HepG2 (cell line): ENCODE measurements around the gene CENPB. TPM values are rescaled to one million over a fixed set of nuclear protein-coding genes. Genes with fewer than 3 reads are reported as not detected.

Experiments
- FOXA3 ChIP-seq: IDR thresholded peaks from 2 replicates; pipeline ENCODE4 v1.6.1; 2016; ENCODE audit warnings: missing genetic modification reagents, missing compliant biosample characterization
- HDAC6 ChIP-seq: fragments of 200-600 bp; sonication (generic); IDR thresholded peaks from 2 replicates; pipeline ENCODE4 v1.7.0; 2017; ENCODE audit warnings: mild to moderate bottlenecking, antibody characterized with exemption, low read length, low read depth
- JUN ChIP-seq: sonication (generic); formaldehyde crosslinking; IDR thresholded peaks from 2 replicates; pipeline ENCODE4 v1.4.0; 2020; ENCODE audit warnings: mild to moderate bottlenecking, missing genetic modification reagents
- PAXIP1 ChIP-seq: sonication (generic); formaldehyde crosslinking; conservative IDR thresholded peaks from 2 replicates; pipeline ENCODE4 v1.4.0; 2020; ENCODE audit warnings: mild to moderate bottlenecking, missing genetic modification reagents, moderate library complexity
- TOPORS ChIP-seq: sonication (generic); formaldehyde crosslinking; IDR thresholded peaks from 2 replicates; pipeline ENCODE4 v1.8.0; 2023; ENCODE audit warnings: mild to moderate bottlenecking, missing genetic modification reagents
- TRIM22 ChIP-seq: fragments of 450-650 bp; IDR thresholded peaks from 2 replicates; pipeline ENCODE4 v1.6.1; 2017
- ZEB1 ChIP-seq: IDR thresholded peaks from 2 replicates; pipeline ENCODE4 v1.6.1; 2012; ENCODE audit warnings: mild to moderate bottlenecking, low read depth, inconsistent platforms; ENCODE audit not compliant: insufficient replicate concordance
- ZNF44 ChIP-seq: sonication (generic); formaldehyde crosslinking; IDR thresholded peaks from 2 replicates; pipeline ENCODE4 v1.5.1; 2020; ENCODE audit warnings: mild to moderate bottlenecking, missing genetic modification reagents
- ZNF468 ChIP-seq: sonication (generic); formaldehyde crosslinking; IDR thresholded peaks from 2 replicates; pipeline ENCODE4 v1.8.0; 2022; ENCODE audit warnings: mild to moderate bottlenecking, moderate library complexity, missing genetic modification reagents
- ZNF557 ChIP-seq: sonication (generic); formaldehyde crosslinking; IDR thresholded peaks from 2 replicates; pipeline ENCODE4 v1.4.0; 2020; ENCODE audit warnings: missing genetic modification reagents
- ZNF607 ChIP-seq: sonication (generic); formaldehyde crosslinking; IDR thresholded peaks from 2 replicates; pipeline ENCODE4 v1.5.1; 2020; ENCODE audit warnings: missing genetic modification reagents, mild to moderate bottlenecking, borderline replicate concordance
- ZNF772 ChIP-seq: sonication (generic); formaldehyde crosslinking; IDR thresholded peaks from 2 replicates; pipeline ENCODE4 v1.5.0; 2020; ENCODE audit warnings: mild to moderate bottlenecking, missing genetic modification reagents
- ZNF777 ChIP-seq: sonication (generic); formaldehyde crosslinking; IDR thresholded peaks from 2 replicates; pipeline ENCODE4 v1.4.0; 2020; ENCODE audit warnings: missing genetic modification reagents
- ZNF883 ChIP-seq: sonication (generic); formaldehyde crosslinking; IDR thresholded peaks from 2 replicates; pipeline ENCODE4 v1.5.1; 2020; ENCODE audit warnings: mild to moderate bottlenecking, missing genetic modification reagents; ENCODE audit errors: not compliant biosample characterization
- ZSCAN9 ChIP-seq: IDR thresholded peaks from 2 replicates; pipeline ENCODE4 v1.6.1; 2016; ENCODE audit warnings: borderline replicate concordance
- polyA plus RNA-seq, 8 experiments: library from polyadenylated mRNA; depleted of rRNA in 3 of 8; stranded (reverse) in 7 of 8; unstranded in 1 of 8; fragments of >200 nt; fragmentation: Illumina TruSeq in 4 of 8; extraction: Trizol in 4 of 8; gene quantifications; 2 replicates each; pipeline versions ENCODE4 v1.2.1 to v1.2.3, GENCODE V29; 2011 to 2016; ENCODE audit warnings: low read depth in 4 of 8, missing spikeins in 1 of 8, mixed read lengths in 1 of 8; ENCODE audit not compliant: insufficient read depth in 1 of 8
- total RNA-seq, 5 experiments: library from RNA; depleted of rRNA; stranded (reverse); fragments of >200 nt; fragmentation: Illumina TruSeq; extraction: Trizol; gene quantifications; 2 replicates each; pipeline ENCODE4 v1.2.3, GENCODE V29; 2016; ENCODE audit warnings: low read depth in 1 of 5
- TF ChIP-seq, protein P1 (sequence below): sonication (generic); formaldehyde crosslinking; IDR thresholded peaks from 2 replicates; pipeline ENCODE4 v1.8.1; 2022; ENCODE audit warnings: mild to moderate bottlenecking, missing genetic modification reagents
- TF ChIP-seq, protein P2 (sequence below): IDR thresholded peaks from 2 replicates; pipeline ENCODE4 v1.6.1; 2016; ENCODE audit warnings: low read depth
- TF ChIP-seq, protein P3 (sequence below): IDR thresholded peaks from 2 replicates; pipeline ENCODE4 v1.6.1; 2016
- TF ChIP-seq, protein P4 (sequence below): sonication (generic); formaldehyde crosslinking; IDR thresholded peaks from 2 replicates; pipeline ENCODE4 v1.8.0; 2022; ENCODE audit warnings: mild to moderate bottlenecking, missing genetic modification reagents

Gene CENPB
- total and polyA plus RNA-seq, 2 of the 13 experiments (the other 11 are each of a cell fraction or from before 2014, with no cell fraction given), result 10.4 to 54.5 TPM

GRCh38 chr20:3795511-3796468, 9.2 kb upstream of the CENPB start, which contains the start of gene CDC25B (continued):
- TF ChIP-seq ZNF607 (CRISPR knock-in tag), result peak; percentile 22; the same call in 1 of the 2 replicates
- no peak for TF ChIP-seq ZNF772 (CRISPR knock-in tag)
- no peak for TF ChIP-seq HDAC6
- TF ChIP-seq, protein P1, sequence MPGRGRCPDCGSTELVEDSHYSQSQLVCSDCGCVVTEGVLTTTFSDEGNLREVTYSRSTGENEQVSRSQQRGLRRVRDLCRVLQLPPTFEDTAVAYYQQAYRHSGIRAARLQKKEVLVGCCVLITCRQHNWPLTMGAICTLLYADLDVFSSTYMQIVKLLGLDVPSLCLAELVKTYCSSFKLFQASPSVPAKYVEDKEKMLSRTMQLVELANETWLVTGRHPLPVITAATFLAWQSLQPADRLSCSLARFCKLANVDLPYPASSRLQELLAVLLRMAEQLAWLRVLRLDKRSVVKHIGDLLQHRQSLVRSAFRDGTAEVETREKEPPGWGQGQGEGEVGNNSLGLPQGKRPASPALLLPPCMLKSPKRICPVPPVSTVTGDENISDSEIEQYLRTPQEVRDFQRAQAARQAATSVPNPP, result no peak
- no peak for TF ChIP-seq TOPORS (CRISPR knock-in tag)
- TF ChIP-seq FOXA3 (CRISPR knock-in tag), result 0 out of 2 replicates have a peak, but pooled peaks have one; percentile 12
- TF ChIP-seq, protein P2, sequence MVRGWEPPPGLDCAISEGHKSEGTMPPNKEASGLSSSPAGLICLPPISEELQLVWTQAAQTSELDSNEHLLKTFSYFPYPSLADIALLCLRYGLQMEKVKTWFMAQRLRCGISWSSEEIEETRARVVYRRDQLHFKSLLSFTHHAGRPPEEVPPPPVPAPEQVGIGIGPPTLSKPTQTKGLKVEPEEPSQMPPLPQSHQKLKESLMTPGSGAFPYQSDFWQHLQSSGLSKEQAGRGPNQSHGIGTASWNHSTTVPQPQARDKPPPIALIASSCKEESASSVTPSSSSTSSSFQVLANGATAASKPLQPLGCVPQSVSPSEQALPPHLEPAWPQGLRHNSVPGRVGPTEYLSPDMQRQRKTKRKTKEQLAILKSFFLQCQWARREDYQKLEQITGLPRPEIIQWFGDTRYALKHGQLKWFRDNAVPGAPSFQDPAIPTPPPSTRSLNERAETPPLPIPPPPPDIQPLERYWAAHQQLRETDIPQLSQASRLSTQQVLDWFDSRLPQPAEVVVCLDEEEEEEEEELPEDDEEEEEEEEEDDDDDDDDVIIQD (CRISPR knock-in tag), result 0 out of 2 replicates have a peak, but pooled peaks have one; percentile 31
- peak; percentile 29; the same call in 1 of the 2 replicates for TF ChIP-seq ZSCAN9 (CRISPR knock-in tag)
- TF ChIP-seq PAXIP1 (CRISPR knock-in tag), result peak; percentile 48; the same call in 1 of the 2 replicates
- TF ChIP-seq ZNF557 (CRISPR knock-in tag), result no peak
- TF ChIP-seq ZNF883 (CRISPR knock-in tag), result no peak
- no peak; the same call in 1 of the 2 replicates for TF ChIP-seq ZNF777
- TF ChIP-seq, protein P3, sequence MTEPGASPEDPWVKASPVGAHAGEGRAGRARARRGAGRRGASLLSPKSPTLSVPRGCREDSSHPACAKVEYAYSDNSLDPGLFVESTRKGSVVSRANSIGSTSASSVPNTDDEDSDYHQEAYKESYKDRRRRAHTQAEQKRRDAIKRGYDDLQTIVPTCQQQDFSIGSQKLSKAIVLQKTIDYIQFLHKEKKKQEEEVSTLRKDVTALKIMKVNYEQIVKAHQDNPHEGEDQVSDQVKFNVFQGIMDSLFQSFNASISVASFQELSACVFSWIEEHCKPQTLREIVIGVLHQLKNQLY (CRISPR knock-in tag), result no peak
- TF ChIP-seq JUN (CRISPR knock-in tag), result peak; percentile 83
- TF ChIP-seq TRIM22, result no peak
- TF ChIP-seq, protein P4, sequence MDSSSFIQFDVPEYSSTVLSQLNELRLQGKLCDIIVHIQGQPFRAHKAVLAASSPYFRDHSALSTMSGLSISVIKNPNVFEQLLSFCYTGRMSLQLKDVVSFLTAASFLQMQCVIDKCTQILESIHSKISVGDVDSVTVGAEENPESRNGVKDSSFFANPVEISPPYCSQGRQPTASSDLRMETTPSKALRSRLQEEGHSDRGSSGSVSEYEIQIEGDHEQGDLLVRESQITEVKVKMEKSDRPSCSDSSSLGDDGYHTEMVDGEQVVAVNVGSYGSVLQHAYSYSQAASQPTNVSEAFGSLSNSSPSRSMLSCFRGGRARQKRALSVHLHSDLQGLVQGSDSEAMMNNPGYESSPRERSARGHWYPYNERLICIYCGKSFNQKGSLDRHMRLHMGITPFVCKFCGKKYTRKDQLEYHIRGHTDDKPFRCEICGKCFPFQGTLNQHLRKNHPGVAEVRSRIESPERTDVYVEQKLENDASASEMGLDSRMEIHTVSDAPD (CRISPR knock-in tag), result no peak
- peak; percentile 81 for TF ChIP-seq ZEB1
- TF ChIP-seq ZNF468 (CRISPR knock-in tag), result peak; percentile 86; the same call in 1 of the 2 replicates
- no peak for TF ChIP-seq ZNF44 (CRISPR knock-in tag)
